ENCODE data around the gene LTBR.
"Not testable (repeated sequence)": the region's sequence is repeated elsewhere in the genome, so short reads cannot be mapped to it uniquely, and the experiment has no call there.

Gene LTBR

DNA sequence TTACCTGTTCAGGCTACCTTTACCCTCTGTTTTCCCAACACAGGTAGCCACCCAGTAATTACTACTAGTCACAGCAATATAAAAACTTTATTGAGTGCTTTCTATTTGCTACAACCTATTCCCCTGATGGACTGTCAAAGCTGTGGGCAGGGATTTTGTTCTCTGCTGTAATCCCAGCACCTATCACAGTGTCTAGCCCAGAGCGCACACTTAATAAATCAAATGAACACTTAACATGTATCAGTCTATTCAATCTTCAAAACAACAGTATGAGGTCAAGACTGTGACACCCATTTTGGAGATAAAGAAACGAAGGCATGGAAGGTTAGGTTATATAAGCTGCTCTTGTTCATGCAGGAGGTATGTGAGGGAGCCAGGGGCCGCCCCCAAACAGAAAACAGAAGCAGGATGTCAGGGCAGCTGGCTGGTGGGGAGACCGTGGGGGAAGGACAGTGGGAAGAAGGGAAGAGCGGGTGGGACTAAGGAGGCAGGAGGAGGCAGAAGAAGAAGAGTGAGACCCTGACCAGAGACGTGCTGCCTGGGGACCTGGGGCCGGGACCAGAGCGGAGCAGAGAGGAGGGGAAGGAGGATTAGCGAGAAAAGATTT lies 43.8 kb upstream of the LTBR start:
- no peaks in the 10 kb centered on the region for H3K9me3 ChIP-seq (ENCODE audit: control insufficient read depth, low read length)
- H3K4me1 ChIP-seq (ENCODE audit: control insufficient read depth, insufficient read depth, low read length), result peaks cover 64% of the 10 kb centered on the region
- peak overlapping the region; percentile 71 for H3K4me3 ChIP-seq (ENCODE audit: insufficient read depth, low read depth, low read length)
- 22 to 23% methylated on average over 9 of the region's 9 CpGs for WGBS, 2 experiments
- no peaks in the 10 kb centered on the region for H3K36me3 ChIP-seq (ENCODE audit: control insufficient read depth, insufficient read depth, low read length)
- H3K27ac ChIP-seq (ENCODE audit: insufficient read depth, low read depth, low read length, poor library complexity, severe bottlenecking), result no peak overlapping the region
- H3K27me3 ChIP-seq (ENCODE audit: control insufficient read depth, insufficient read depth, low read length, poor library complexity, severe bottlenecking), result no peaks in the 10 kb centered on the region

DNA sequence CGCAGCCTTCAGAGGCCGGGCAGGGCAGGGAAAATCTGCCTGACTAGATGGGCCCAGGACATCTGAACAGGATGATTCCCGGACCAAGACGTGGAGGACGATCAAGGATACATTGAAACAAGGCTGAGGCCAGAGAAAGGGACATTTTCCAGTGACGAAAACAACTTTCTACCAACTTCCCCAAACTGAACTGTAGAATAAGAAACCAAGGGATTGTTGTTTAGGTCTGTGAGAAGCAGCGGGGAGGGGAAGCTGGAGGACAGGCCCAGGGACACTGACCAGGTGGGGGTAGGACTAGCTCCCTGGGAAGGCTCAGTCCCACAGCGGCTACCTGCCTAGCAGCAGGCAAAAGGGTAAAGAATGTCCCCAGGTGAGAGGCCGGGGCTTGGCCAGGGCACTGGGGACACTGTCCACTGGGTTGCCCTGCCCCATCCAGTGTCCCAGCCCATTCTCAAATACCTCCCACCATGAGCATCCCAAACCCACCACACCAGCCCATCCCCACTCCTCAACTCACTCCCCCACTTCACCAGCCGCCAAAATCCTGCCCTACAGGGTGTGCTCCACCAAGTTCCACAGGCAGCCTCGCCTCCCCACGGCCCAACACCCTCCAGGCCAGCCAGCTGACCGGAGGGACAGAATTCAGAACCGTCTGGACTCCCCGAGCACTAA lies 43.1 kb upstream of the LTBR start:
- Histone ChIP-seq H3K9me3 (ENCODE audit: control insufficient read depth, low read length) (no peaks in the 10 kb centered on the region), H3K27ac (ENCODE audit: insufficient read depth, low read depth, low read length, poor library complexity, severe bottlenecking) (no peak overlapping the region), H3K4me1 (ENCODE audit: control insufficient read depth, insufficient read depth, low read length) (peaks cover 57% of the 10 kb centered on the region), H3K36me3 (ENCODE audit: control insufficient read depth, insufficient read depth, low read length) (no peaks in the 10 kb centered on the region), H3K27me3 (ENCODE audit: control insufficient read depth, insufficient read depth, low read length, poor library complexity, severe bottlenecking) (no peaks in the 10 kb centered on the region), H3K4me3 (ENCODE audit: insufficient read depth, low read depth, low read length) (peak overlapping the region; percentile 71)
- 5 to 6% methylated on average over 14 to 15 of the region's 15 CpGs for WGBS, 2 experiments

GRCh38 chr12:6341417-6342139 lies 42.4 kb upstream of the LTBR start, which contains the start of gene TNFRSF1A:
Gene TNFRSF1A, minus strand, starts transcription at chr12:6342076. Its CDS starts 262 bp downstream, at chr12:6341814.
- Histone ChIP-seq H3K36me3 (ENCODE audit: control insufficient read depth, insufficient read depth, low read length) (no peaks in the 10 kb centered on the region), H3K4me1 (ENCODE audit: control insufficient read depth, insufficient read depth, low read length) (peaks cover 55% of the 10 kb centered on the region), H3K27me3 (ENCODE audit: control insufficient read depth, insufficient read depth, low read length, poor library complexity, severe bottlenecking) (no peaks in the 10 kb centered on the region), H3K27ac (ENCODE audit: insufficient read depth, low read depth, low read length, poor library complexity, severe bottlenecking) (peak within 1 kb of the TSS; percentile 69), H3K9me3 (ENCODE audit: control insufficient read depth, low read length) (no peaks in the 10 kb centered on the region), H3K4me3 (ENCODE audit: insufficient read depth, low read depth, low read length) (peak within 1 kb of the TSS; percentile 71)
- 0 to 1% methylated on average over 21 of the region's 21 CpGs for WGBS, 2 experiments

- Histone ChIP-seq H3K9me3 (ENCODE audit: control insufficient read depth, low read length) (no peaks in the 10 kb centered on the region), H3K4me3 (ENCODE audit: insufficient read depth, low read depth, low read length) (peak overlapping the region; percentile 71), H3K36me3 (ENCODE audit: control insufficient read depth, insufficient read depth, low read length) (no peaks in the 10 kb centered on the region), H3K27ac (ENCODE audit: insufficient read depth, low read depth, low read length, poor library complexity, severe bottlenecking) (peak overlapping the region; percentile 9), H3K4me1 (ENCODE audit: control insufficient read depth, insufficient read depth, low read length) (peaks cover 48% of the 10 kb centered on the region), H3K27me3 (ENCODE audit: control insufficient read depth, insufficient read depth, low read length, poor library complexity, severe bottlenecking) (no peaks in the 10 kb centered on the region)
- 51 to 53% methylated on average over 7 of the region's 7 CpGs for WGBS, 2 experiments
Measured at GRCh38 chr12:6342140-6342889, 41.6 kb upstream of the LTBR start.

DNA sequence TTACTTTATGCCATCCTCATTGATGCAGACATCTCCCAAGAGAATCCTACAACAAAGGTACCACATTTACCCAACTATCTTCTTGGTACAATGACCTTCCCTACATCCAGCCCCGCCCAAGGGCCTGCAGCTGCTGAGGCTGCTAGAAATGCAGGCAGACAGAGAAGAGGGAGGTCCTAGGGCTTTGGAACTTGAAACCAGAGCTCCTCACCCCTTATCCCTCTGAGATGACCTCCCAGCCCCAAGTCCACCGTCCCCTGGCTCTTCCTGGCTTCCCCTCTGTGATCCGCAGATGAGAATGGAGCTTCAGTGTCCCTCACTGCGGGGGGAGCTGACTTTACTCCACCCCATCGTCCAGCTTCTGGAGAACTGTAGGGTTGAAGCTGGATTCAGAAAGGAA lies 40.4 kb upstream of the LTBR start:
- H3K4me3 ChIP-seq (ENCODE audit: insufficient read depth, low read depth, low read length), result no peak overlapping the region
- 22 to 29% methylated on average over 5 of the region's 5 CpGs for WGBS, 2 experiments
- no peaks in the 10 kb centered on the region for H3K36me3 ChIP-seq (ENCODE audit: control insufficient read depth, insufficient read depth, low read length)
- no peak overlapping the region for H3K27ac ChIP-seq (ENCODE audit: insufficient read depth, low read depth, low read length, poor library complexity, severe bottlenecking)
- H3K4me1 ChIP-seq (ENCODE audit: control insufficient read depth, insufficient read depth, low read length), result peaks cover 37% of the 10 kb centered on the region
- H3K9me3 ChIP-seq (ENCODE audit: control insufficient read depth, low read length), result no peaks in the 10 kb centered on the region
- no peaks in the 10 kb centered on the region for H3K27me3 ChIP-seq (ENCODE audit: control insufficient read depth, insufficient read depth, low read length, poor library complexity, severe bottlenecking)

DNA sequence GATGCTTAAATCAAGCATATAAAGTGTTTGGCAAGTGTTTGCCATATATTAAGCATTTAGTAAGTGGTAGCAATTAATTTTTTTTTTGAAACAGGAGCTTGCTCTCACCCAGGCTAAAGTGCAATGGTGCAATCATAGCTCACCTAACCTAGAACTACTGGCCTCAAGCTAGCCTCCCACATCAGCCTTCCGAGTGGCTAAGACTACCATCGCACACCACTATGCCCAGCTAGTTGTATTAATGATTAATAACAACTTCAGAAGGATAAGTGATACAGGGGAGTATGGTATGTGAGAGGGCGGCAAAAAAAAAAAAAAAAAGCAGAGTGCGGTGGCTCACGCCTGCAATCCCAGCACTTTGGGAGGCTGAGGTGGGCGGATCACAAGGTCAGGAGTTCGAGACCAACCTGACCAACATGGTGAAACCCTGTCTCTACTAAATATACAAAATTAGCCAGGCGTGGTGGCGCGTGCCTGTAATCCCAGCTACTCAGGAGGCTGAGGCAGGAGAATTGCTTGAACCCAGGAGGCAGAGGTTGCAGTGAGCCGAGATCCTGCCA lies 39.8 kb upstream of the LTBR start:
- H3K36me3 ChIP-seq (ENCODE audit: control insufficient read depth, insufficient read depth, low read length); H3K9me3 ChIP-seq (ENCODE audit: control insufficient read depth, low read length); H3K27ac ChIP-seq (ENCODE audit: insufficient read depth, low read depth, low read length, poor library complexity, severe bottlenecking); H3K4me3 ChIP-seq (ENCODE audit: insufficient read depth, low read depth, low read length); H3K27me3 ChIP-seq (ENCODE audit: control insufficient read depth, insufficient read depth, low read length, poor library complexity, severe bottlenecking): not testable (repeated sequence)
- WGBS, 2 experiments, result 96% methylated on average over 11 of the region's 11 CpGs
- peaks cover 35% of the 10 kb centered on the region for H3K4me1 ChIP-seq (ENCODE audit: control insufficient read depth, insufficient read depth, low read length)

DNA sequence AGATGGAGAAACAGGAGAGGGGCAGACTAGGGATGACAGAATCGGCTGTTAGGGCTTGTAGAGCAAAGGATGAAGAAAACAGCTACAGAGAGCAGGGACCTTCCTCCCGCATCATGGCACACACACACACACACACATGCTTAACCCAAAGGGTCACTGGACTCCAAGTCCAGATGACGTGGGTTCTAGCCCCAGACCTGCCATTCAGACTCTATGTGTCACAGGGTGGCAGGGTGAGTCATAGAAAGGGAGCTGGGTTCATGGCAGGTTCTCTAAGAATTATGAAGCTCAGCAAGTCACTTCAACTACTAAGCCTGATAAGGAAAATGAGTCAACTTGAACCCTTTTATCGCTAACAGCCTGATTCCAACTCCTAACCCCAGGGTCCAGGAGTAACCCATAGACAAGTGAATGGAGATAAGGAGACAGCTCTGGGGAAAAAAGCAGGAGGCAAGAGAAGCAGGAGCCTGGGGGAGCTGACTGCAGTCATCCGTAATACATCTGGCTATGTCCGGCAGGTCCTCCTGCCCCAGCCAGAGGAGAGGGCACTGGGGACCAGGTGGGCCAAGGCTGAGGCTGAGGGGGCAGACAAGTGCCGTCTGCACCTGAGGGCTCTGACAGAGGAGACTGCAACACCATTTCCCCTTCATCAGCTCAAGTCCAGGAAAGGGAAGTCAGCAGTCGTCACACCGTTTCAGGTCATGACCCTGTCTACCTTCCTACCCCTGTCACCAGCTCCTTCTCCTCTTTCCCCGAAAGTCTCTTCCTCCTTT lies 38.5 kb upstream of the LTBR start:
- no peaks in the 10 kb centered on the region for H3K27me3 ChIP-seq (ENCODE audit: control insufficient read depth, insufficient read depth, low read length, poor library complexity, severe bottlenecking)
- H3K36me3 ChIP-seq (ENCODE audit: control insufficient read depth, insufficient read depth, low read length), result no peaks in the 10 kb centered on the region
- H3K4me1 ChIP-seq (ENCODE audit: control insufficient read depth, insufficient read depth, low read length), result peaks cover 22% of the 10 kb centered on the region
- WGBS, 2 experiments, result 92 to 94% methylated on average over 10 of the region's 10 CpGs
- no peak overlapping the region for H3K4me3 ChIP-seq (ENCODE audit: insufficient read depth, low read depth, low read length)
- no peak overlapping the region for H3K27ac ChIP-seq (ENCODE audit: insufficient read depth, low read depth, low read length, poor library complexity, severe bottlenecking)
- no peaks in the 10 kb centered on the region for H3K9me3 ChIP-seq (ENCODE audit: control insufficient read depth, low read length)

- 91 to 93% methylated on average over 5 of the region's 5 CpGs for WGBS, 2 experiments
- Histone ChIP-seq H3K27ac (ENCODE audit: insufficient read depth, low read depth, low read length, poor library complexity, severe bottlenecking) (no peak overlapping the region), H3K9me3 (ENCODE audit: control insufficient read depth, low read length) (no peaks in the 10 kb centered on the region), H3K4me3 (ENCODE audit: insufficient read depth, low read depth, low read length) (no peak overlapping the region), H3K27me3 (ENCODE audit: control insufficient read depth, insufficient read depth, low read length, poor library complexity, severe bottlenecking) (no peaks in the 10 kb centered on the region), H3K36me3 (ENCODE audit: control insufficient read depth, insufficient read depth, low read length) (no peaks in the 10 kb centered on the region), H3K4me1 (ENCODE audit: control insufficient read depth, insufficient read depth, low read length) (peaks cover 19% of the 10 kb centered on the region)
Measured at GRCh38 chr12:6346235-6346832, 37.6 kb upstream of the LTBR start.

GRCh38 chr12:6346942-6347341 lies 37.0 kb upstream of the LTBR start:
- 94 to 98% methylated on average over 8 of the region's 8 CpGs for WGBS, 2 experiments
- H3K36me3 ChIP-seq (ENCODE audit: control insufficient read depth, insufficient read depth, low read length), result no peaks in the 10 kb centered on the region

More at GRCh38 chr12:6346942-6347341, 37.0 kb upstream of the LTBR start:
- H3K9me3 ChIP-seq (ENCODE audit: control insufficient read depth, low read length), result no peaks in the 10 kb centered on the region
- H3K27me3 ChIP-seq (ENCODE audit: control insufficient read depth, insufficient read depth, low read length, poor library complexity, severe bottlenecking), result no peaks in the 10 kb centered on the region
- H3K4me1 ChIP-seq (ENCODE audit: control insufficient read depth, insufficient read depth, low read length), result peaks cover 18% of the 10 kb centered on the region
- no peak overlapping the region for H3K27ac ChIP-seq (ENCODE audit: insufficient read depth, low read depth, low read length, poor library complexity, severe bottlenecking)
- H3K4me3 ChIP-seq (ENCODE audit: insufficient read depth, low read depth, low read length), result no peak overlapping the region
